ENCODE measurements around the gene SLC66A2. TPM values are rescaled to one million over a fixed set of nuclear protein-coding genes. Genes with fewer than 3 reads are reported as not detected.

Gene SLC66A2
- total RNA-seq, 1 experiment from 2014 or later, result 52.8 TPM

DNA sequence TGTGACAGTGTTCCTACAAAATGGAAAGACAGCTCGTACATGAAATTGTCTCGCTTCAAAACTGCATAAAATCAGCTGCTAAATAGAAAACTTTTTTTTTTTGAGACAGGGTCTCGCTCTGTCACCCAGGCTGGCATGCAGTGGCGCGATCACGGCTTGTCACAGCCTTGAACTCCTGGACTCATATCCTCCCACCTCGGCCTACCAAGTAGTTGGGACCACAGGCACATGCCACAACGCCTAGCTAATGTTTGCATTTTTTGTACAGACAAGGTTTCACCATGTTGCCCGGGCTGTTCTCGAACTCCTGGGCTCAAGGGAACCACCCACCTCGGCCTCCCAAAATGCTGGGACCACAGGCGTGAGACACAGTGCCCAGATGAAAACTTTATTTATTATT, 33.7 kb upstream of the SLC66A2 start:
- Histone ChIP-seq H3K4me1 (ENCODE audit: insufficient read depth, low read length) (peaks cover 15% of the 10 kb centered on the region), H2AFZ (ENCODE audit: low read length) (no peak overlapping the region), H3K9me3 (ENCODE audit: low read length) (no peaks in the 10 kb centered on the region), H3K79me2 (ENCODE audit: low read length) (peaks cover 86% of the 10 kb centered on the region), H3K4me2 (ENCODE audit: low read length) (0 out of 2 replicates have a peak overlapping the region, but pooled peaks have one; percentile 96), H3K9ac (ENCODE audit: low read length) (no peak overlapping the region), H3K9me2 (replicated peaks; ENCODE audit: low read length) (no peaks in the 10 kb centered on the region), H3K27me3 (ENCODE audit: low read length) (no peaks in the 10 kb centered on the region), H4K20me1 (ENCODE audit: low read length) (peaks cover 74% of the 10 kb centered on the region), H3K4me3 (ENCODE audit: low read length) (no peak overlapping the region), H3K27ac (ENCODE audit: low read length) (no peak overlapping the region), H3K36me3 (ENCODE audit: low read depth, low read length) (peaks cover 31% of the 10 kb centered on the region), H3F3A (ENCODE audit: low read length, unreplicated experiment) (no peaks in the 10 kb centered on the region)
- ATAC-seq (no peak), DNase-seq (no peak)
- intact Hi-C loops (cut with micrococcal nuclease), result loop anchor here (10.0 kb wide), 1 partner anchor 50 kb away; no protein-coding TSS in a partner anchor
- TF ChIP-seq EZH2 (IDR thresholded peaks at IDR 0.05; ENCODE audit: low read length, unreplicated experiment), result no peak
- no peak for TF ChIP-seq EZH2phosphoT487 (IDR thresholded peaks at IDR 0.05; ENCODE audit: borderline replicate concordance, low read length)
- TF ChIP-seq, protein P1, sequence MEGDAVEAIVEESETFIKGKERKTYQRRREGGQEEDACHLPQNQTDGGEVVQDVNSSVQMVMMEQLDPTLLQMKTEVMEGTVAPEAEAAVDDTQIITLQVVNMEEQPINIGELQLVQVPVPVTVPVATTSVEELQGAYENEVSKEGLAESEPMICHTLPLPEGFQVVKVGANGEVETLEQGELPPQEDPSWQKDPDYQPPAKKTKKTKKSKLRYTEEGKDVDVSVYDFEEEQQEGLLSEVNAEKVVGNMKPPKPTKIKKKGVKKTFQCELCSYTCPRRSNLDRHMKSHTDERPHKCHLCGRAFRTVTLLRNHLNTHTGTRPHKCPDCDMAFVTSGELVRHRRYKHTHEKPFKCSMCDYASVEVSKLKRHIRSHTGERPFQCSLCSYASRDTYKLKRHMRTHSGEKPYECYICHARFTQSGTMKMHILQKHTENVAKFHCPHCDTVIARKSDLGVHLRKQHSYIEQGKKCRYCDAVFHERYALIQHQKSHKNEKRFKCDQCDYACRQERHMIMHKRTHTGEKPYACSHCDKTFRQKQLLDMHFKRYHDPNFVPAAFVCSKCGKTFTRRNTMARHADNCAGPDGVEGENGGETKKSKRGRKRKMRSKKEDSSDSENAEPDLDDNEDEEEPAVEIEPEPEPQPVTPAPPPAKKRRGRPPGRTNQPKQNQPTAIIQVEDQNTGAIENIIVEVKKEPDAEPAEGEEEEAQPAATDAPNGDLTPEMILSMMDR (conservative IDR thresholded peaks at IDR 0.05; ENCODE audit: low read depth, low read length), result no peak
- BruUV-seq (replicated peaks), result no TSS peak
- ChIA-PET POLR2A (ENCODE audit: unreplicated experiment) (interaction anchor here (0.7 kb wide), 1 partner anchor 25 kb away, joined by 3 read pairs; no protein-coding TSS in a partner anchor), CTCF (interaction anchor here (0.7 kb wide), 1 partner anchor 41 kb away, joined by 5 read pairs; no protein-coding TSS in a partner anchor)

DNA sequence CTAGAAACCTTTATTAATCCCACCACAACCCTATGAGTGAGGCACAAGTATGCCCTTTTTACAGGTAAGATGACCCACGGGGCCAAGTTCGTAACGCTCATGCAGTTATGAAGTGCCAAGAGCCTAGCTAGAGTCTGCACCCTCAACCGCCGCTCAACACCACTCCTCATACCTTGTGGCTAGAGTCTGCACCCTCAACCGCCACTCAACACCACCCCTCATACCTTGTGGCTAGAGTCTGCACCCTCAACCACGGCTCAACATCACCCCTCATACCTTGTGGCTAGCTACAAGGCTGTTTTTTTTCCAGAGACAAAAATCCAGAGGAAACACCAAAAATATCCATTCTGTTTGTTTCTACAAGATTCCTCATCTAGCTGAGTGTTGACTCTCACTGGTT, 32.3 kb upstream of the SLC66A2 start:
- intact Hi-C loops (cut with micrococcal nuclease), result loop anchor here (10.0 kb wide), 1 partner anchor 49 kb away; no protein-coding TSS in a partner anchor
- POLR2A ChIA-PET (ENCODE audit: unreplicated experiment), result no interaction called here

DNA sequence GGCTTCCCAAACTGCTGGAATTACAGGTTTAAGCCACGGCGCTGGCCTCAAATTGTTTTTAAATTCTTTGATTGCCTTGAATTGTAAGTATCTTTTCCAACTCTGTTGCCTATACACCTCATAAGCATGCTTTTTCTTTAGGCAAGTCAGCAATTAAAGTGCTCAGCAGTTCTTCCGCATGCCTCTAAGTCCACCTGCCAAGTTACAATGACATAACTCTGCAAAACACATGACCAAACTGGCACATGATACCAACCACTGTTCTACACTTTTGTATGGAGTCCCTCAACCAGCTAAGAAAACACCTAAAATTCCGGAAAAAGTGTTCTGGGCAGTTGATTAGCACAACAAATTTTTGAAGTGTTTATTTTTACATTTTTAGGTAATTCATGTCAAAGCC, 31.8 kb upstream of the SLC66A2 start:
- intact Hi-C loops (cut with micrococcal nuclease), result loop anchor here (10.0 kb wide), 1 partner anchor 48 kb away; no protein-coding TSS in a partner anchor
- no TSS peak for BruUV-seq (replicated peaks)
- TF ChIP-seq EZH2phosphoT487 (IDR thresholded peaks at IDR 0.05; ENCODE audit: borderline replicate concordance, low read length) (no peak), EZH2 (IDR thresholded peaks at IDR 0.05; ENCODE audit: low read length, unreplicated experiment) (no peak)
- TF ChIP-seq, protein P1 (conservative IDR thresholded peaks at IDR 0.05; ENCODE audit: low read depth, low read length), result no peak
- no peaks in the 10 kb centered on the region for H3K9me2 ChIP-seq (replicated peaks; ENCODE audit: low read length)
- no peaks in the 10 kb centered on the region for H3F3A ChIP-seq (ENCODE audit: low read length, unreplicated experiment)
- ATAC-seq (no peak), DNase-seq (no peak)
- peaks cover 33% of the 10 kb centered on the region for H3K36me3 ChIP-seq (ENCODE audit: low read depth, low read length)
- H2AFZ ChIP-seq (ENCODE audit: low read length), result no peak overlapping the region
- peaks cover 86% of the 10 kb centered on the region for H4K20me1 ChIP-seq (ENCODE audit: low read length)
- no peaks in the 10 kb centered on the region for H3K9me3 ChIP-seq (ENCODE audit: low read length)
- CTCF ChIA-PET, result interaction anchor here (0.6 kb wide), 1 partner anchor 72 kb away, joined by 3 read pairs; no protein-coding TSS in a partner anchor
- no peaks in the 10 kb centered on the region for H3K27me3 ChIP-seq (ENCODE audit: low read length)
- no peak overlapping the region for H3K27ac ChIP-seq (ENCODE audit: low read length)
- no peak overlapping the region for H3K4me3 ChIP-seq (ENCODE audit: low read length)
- POLR2A ChIA-PET (ENCODE audit: unreplicated experiment), result no interaction called here
- no peak overlapping the region for H3K4me2 ChIP-seq (ENCODE audit: low read length)
- H3K9ac ChIP-seq (ENCODE audit: low read length), result no peak overlapping the region
- peaks cover 9% of the 10 kb centered on the region for H3K4me1 ChIP-seq (ENCODE audit: insufficient read depth, low read length)
- H3K79me2 ChIP-seq (ENCODE audit: low read length), result peaks cover 100% of the 10 kb centered on the region

More for the DNA sequence above, 32.3 kb upstream of the SLC66A2 start:
- H3F3A ChIP-seq (ENCODE audit: low read length, unreplicated experiment), result no peaks in the 10 kb centered on the region
- BruUV-seq (replicated peaks), result no TSS peak
- peaks cover 84% of the 10 kb centered on the region for H4K20me1 ChIP-seq (ENCODE audit: low read length)
- no peaks in the 10 kb centered on the region for H3K9me3 ChIP-seq (ENCODE audit: low read length)
- no peaks in the 10 kb centered on the region for H3K27me3 ChIP-seq (ENCODE audit: low read length)
- TF ChIP-seq, protein P1 (conservative IDR thresholded peaks at IDR 0.05; ENCODE audit: low read depth, low read length), result no peak
- TF ChIP-seq EZH2 (IDR thresholded peaks at IDR 0.05; ENCODE audit: low read length, unreplicated experiment) (no peak), EZH2phosphoT487 (IDR thresholded peaks at IDR 0.05; ENCODE audit: borderline replicate concordance, low read length) (no peak)
- H3K4me3 ChIP-seq (ENCODE audit: low read length), result no peak overlapping the region
- no peaks in the 10 kb centered on the region for H3K9me2 ChIP-seq (replicated peaks; ENCODE audit: low read length)
- H3K27ac ChIP-seq (ENCODE audit: low read length), result no peak overlapping the region
- H3K4me2 ChIP-seq (ENCODE audit: low read length), result no peak overlapping the region
- H2AFZ ChIP-seq (ENCODE audit: low read length), result no peak overlapping the region
- H3K9ac ChIP-seq (ENCODE audit: low read length), result no peak overlapping the region
- CTCF ChIA-PET, result no interaction called here
- ATAC-seq, result no peak
- H3K4me1 ChIP-seq (ENCODE audit: insufficient read depth, low read length), result peaks cover 9% of the 10 kb centered on the region
- H3K79me2 ChIP-seq (ENCODE audit: low read length), result peaks cover 99% of the 10 kb centered on the region
- H3K36me3 ChIP-seq (ENCODE audit: low read depth, low read length), result peaks cover 33% of the 10 kb centered on the region
- no peak for DNase-seq
